HCT116 (cell line): ENCODE results near the gene NUDT16L1. TPM values are rescaled to one million over a fixed set of nuclear protein-coding genes. Genes with fewer than 3 reads are reported as not detected.

ENCODE experiments used
- ATAC-seq: fragments of 200-7000 bp; cut with Tn5 transposase; 2 replicates; pipeline ENCODE4 v1.9.1; 2020; ENCODE audit warnings: mild to moderate bottlenecking, moderate library complexity
- BruUV-seq: library from RNA; stranded (reverse); fragments of 400-500 nt; replicated peaks from 2 replicates; lab custom pipeline; 2021; lab: Mats Ljungman, UMichigan
- CTCF ChIA-PET: fragments of 300-600 bp; sonication (Branson Sonifier 250); formaldehyde crosslinking; loops from one replicate; lab custom pipeline; 2021; ENCODE audit warnings: antibody characterized with exemption; lab: Charles Lee
- POLR2A ChIA-PET: fragments of 300-600, 350-600 bp; sonication (Branson Sonifier 250); formaldehyde crosslinking; loops from one replicate; lab custom pipeline; 2021; ENCODE audit warnings: antibody characterized with exemption; lab: Charles Lee
- RAD21 ChIA-PET, 2 experiments: fragments of 300-600 bp; sonication (Branson Sonifier 250); formaldehyde crosslinking; loops; one replicate each; lab custom pipeline; 2023; ENCODE audit warnings: low total read pairs in 2 of 2; ENCODE audit not compliant: uncharacterized antibody in 2 of 2, unreplicated experiment in 2 of 2, low non-redundant PET in 1 of 2; lab: Charles Lee
- DNase-seq: peaks from one replicate; pipeline ENCODE4 v3.0.0-alpha.2; 2010; ENCODE audit warnings: low read depth, low spot score
- H2AFZ ChIP-seq: fragments of 200-600 bp; shearing (Covaris generic), sonication (generic); 2 replicates; pipeline ENCODE4 v1.6.1; 2017; ENCODE audit warnings: low read depth, mixed run types, mixed read lengths, antibody characterized with exemption, low read length; ENCODE audit not compliant: poor library complexity, severe bottlenecking
- H3K27ac ChIP-seq: 2 replicates; pipeline ENCODE4 v1.5.1; 2012; ENCODE audit warnings: low read depth, low read length
- H3K27me3 ChIP-seq: fragments of 200-600 bp; sonication (generic); 2 replicates; pipeline ENCODE4 v1.6.1; 2016; ENCODE audit warnings: mixed run types, low read length, mixed read lengths; ENCODE audit not compliant: insufficient read depth
- H3K36me3 ChIP-seq, 2 experiments: fragments of 200-500 bp in 1 of 2; fragments of 200-600 bp in 1 of 2; sonication (Bioruptor generic) in 1 of 2; sonication (generic) in 1 of 2; 2 replicates each; pipeline versions ENCODE4 v1.5.1 to v1.6.1; 2014 to 2016; ENCODE audit warnings: low read length in 2 of 2, inconsistent platforms in 1 of 2, mixed read lengths in 1 of 2, mixed run types in 1 of 2; ENCODE audit not compliant: insufficient read depth in 2 of 2, control insufficient read depth in 1 of 2
- H3K4me1 ChIP-seq, 2 experiments: fragments of 200-600 bp in 1 of 2; sonication (generic) in 1 of 2; 2 replicates each; pipeline versions ENCODE4 v1.5.1 to v1.6.1; 2012 to 2017; ENCODE audit warnings: low read length in 2 of 2, inconsistent platforms in 1 of 2, mild to moderate bottlenecking in 1 of 2, mixed read lengths in 1 of 2, mixed run types in 1 of 2, moderate library complexity in 1 of 2; ENCODE audit not compliant: insufficient read depth in 2 of 2, control insufficient read depth in 1 of 2
- H3K4me2 ChIP-seq: fragments of 200-600 bp; sonication (generic); 2 replicates; pipeline ENCODE4 v1.6.1; 2017; ENCODE audit warnings: mixed run types, low read length, mixed read lengths
- H3K4me3 ChIP-seq, 2 experiments: fragments of 200-600 bp in 1 of 2; sonication (generic) in 1 of 2; replicated peaks in 1 of 2; 2 replicates each; pipeline ENCODE4 v1.5.1; 2011 to 2016; ENCODE audit warnings: low read length in 2 of 2, control low read depth in 1 of 2, low read depth in 1 of 2, mild to moderate bottlenecking in 1 of 2, mixed read lengths in 1 of 2, mixed run types in 1 of 2
- H3K79me2 ChIP-seq: fragments of 200-600 bp; sonication (generic); 2 replicates; pipeline ENCODE4 v1.6.1; 2017; ENCODE audit warnings: mild to moderate bottlenecking, mixed run types, low read length, moderate library complexity, mixed read lengths; ENCODE audit not compliant: insufficient read depth
- H3K9ac ChIP-seq: fragments of 200-600 bp; sonication (generic); 2 replicates; pipeline ENCODE4 v1.6.1; 2016; ENCODE audit warnings: low read length, mixed read lengths
- H3K9me2 ChIP-seq: fragments of 200-600 bp; sonication (generic), shearing (Covaris generic); 2 replicates; pipeline ENCODE4 v1.6.1; 2017; ENCODE audit warnings: mixed run types, mild to moderate bottlenecking, moderate library complexity; ENCODE audit not compliant: insufficient read depth
- H3K9me3 ChIP-seq, 2 experiments: fragments of 200-500 bp in 1 of 2; fragments of 200-600 bp in 1 of 2; sonication (Bioruptor generic) in 1 of 2; sonication (generic) in 1 of 2; 2 replicates each; pipeline ENCODE4 v1.6.1; 2014 to 2017; ENCODE audit warnings: low read length in 2 of 2, mixed read lengths in 2 of 2, inconsistent platforms in 1 of 2, low read depth in 1 of 2, mild to moderate bottlenecking in 1 of 2, mixed run types in 1 of 2, moderate library complexity in 1 of 2; ENCODE audit not compliant: control insufficient read depth in 1 of 2, insufficient read depth in 1 of 2
- H4K20me1 ChIP-seq: fragments of 200-600 bp; sonication (generic), shearing (Covaris generic); 2 replicates; pipeline ENCODE4 v1.6.1; 2017; ENCODE audit warnings: mixed run types, mild to moderate bottlenecking, moderate library complexity; ENCODE audit not compliant: insufficient read depth
- JUND ChIP-seq: IDR thresholded peaks from 2 replicates; pipeline ENCODE4 v1.6.1; 2012
- RAD21 ChIP-seq: IDR thresholded peaks from 2 replicates; pipeline ENCODE4 v1.6.1; 2012; ENCODE audit warnings: low read depth, mild to moderate bottlenecking
- SIN3A ChIP-seq: IDR thresholded peaks from 2 replicates; pipeline ENCODE4 v1.6.1; 2012; ENCODE audit warnings: low read depth
- SRF ChIP-seq: IDR thresholded peaks from 2 replicates; pipeline ENCODE4 v1.6.1; 2012; ENCODE audit warnings: low read depth
- TCF7L2 ChIP-seq: IDR thresholded peaks from 2 replicates; pipeline ENCODE4 v1.7.0; 2011; ENCODE audit warnings: borderline replicate concordance, inconsistent platforms; ENCODE audit not compliant: insufficient read depth, insufficient read length; ENCODE audit errors: extremely low read depth
- ZNF274 ChIP-seq: fragments of 200-500 bp; sonication (Bioruptor generic); IDR thresholded peaks from 2 replicates; pipeline ENCODE4 v1.6.1; 2014; ENCODE audit warnings: mild to moderate bottlenecking, low read depth, low read length, inconsistent platforms
- intact Hi-C: fragments of 100-400 bp; cut with micrococcal nuclease; formaldehyde crosslinking; loops from 2 replicates; pipeline ENCODE4 v1.10.0; 2022
- total RNA-seq: library from RNA; stranded (reverse); gene quantifications from one replicate; pipeline ENCODE4 v1.2.1, GENCODE V29; 2021; ENCODE audit not compliant: unreplicated experiment
- TF ChIP-seq, protein P1 (sequence below), 3 experiments: fragments of 200-600 bp in 1 of 3; sonication (generic) in 1 of 3; IDR thresholded peaks in 2 of 3; conservative IDR thresholded peaks in 1 of 3; 2 replicates each; pipeline ENCODE4 v1.5.1; 2012 to 2017; ENCODE audit warnings: low read depth in 2 of 3, low read length in 2 of 3, antibody characterized with exemption in 1 of 3, borderline replicate concordance in 1 of 3, control low read depth in 1 of 3, mild to moderate bottlenecking in 1 of 3, mixed read lengths in 1 of 3, mixed run types in 1 of 3, moderate library complexity in 1 of 3; ENCODE audit not compliant: insufficient read depth in 1 of 3
- TF ChIP-seq, protein P2 (sequence below): IDR thresholded peaks from 2 replicates; pipeline ENCODE4 v1.6.1; 2012; ENCODE audit warnings: low read depth
- TF ChIP-seq, protein P3 (sequence below): IDR thresholded peaks from 2 replicates; pipeline ENCODE4 v1.6.1; 2012

The NUDT16L1 gene
- total RNA-seq, 1 experiment from 2014 or later: 23.4 TPM

DNA sequence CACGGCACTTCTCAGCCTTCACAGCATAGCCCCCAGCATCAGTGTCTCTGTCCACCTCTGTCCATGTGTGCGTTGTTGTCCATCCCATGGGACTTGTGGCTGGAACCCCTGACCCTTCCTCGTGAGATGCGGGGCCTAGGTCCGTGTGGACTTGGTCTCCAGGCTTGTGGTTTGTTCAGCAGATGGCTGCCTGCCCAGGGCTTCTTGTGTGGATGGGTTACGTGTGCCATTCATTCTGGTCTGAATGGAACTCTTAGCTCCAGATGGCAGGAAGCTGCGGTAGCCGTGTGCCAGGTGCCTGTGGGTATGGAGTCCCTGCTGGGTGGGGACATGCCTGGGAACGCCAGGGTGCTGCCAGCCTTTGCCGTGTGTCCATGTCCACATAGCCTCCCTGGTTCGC lies 31.7 kb upstream of the NUDT16L1 start:
- Histone ChIP-seq H3K9me2 (no peaks in the 10 kb centered on the region), H3K4me2 (no peak overlapping the region), H3K9ac (no peak overlapping the region), H4K20me1 (no peaks in the 10 kb centered on the region), H3K9me3 (no peaks in the 10 kb centered on the region), H3K4me3 (no peak overlapping the region), H2AFZ (no peak overlapping the region), H3K27me3 (no peaks in the 10 kb centered on the region), H3K27ac (no peak overlapping the region), H3K36me3 (peaks cover 4 to 7% of the 10 kb centered on the region in 2 experiments; a peak in 2 of 4 replicates), H3K79me2 (no peaks in the 10 kb centered on the region), H3K4me1 (0 out of 4 replicates have a peak, but pooled peaks cover 0 to 10% of the 10 kb centered on the region in 2 experiments)
- intact Hi-C loops: no loop called here
- TF ChIP-seq, protein P1, sequence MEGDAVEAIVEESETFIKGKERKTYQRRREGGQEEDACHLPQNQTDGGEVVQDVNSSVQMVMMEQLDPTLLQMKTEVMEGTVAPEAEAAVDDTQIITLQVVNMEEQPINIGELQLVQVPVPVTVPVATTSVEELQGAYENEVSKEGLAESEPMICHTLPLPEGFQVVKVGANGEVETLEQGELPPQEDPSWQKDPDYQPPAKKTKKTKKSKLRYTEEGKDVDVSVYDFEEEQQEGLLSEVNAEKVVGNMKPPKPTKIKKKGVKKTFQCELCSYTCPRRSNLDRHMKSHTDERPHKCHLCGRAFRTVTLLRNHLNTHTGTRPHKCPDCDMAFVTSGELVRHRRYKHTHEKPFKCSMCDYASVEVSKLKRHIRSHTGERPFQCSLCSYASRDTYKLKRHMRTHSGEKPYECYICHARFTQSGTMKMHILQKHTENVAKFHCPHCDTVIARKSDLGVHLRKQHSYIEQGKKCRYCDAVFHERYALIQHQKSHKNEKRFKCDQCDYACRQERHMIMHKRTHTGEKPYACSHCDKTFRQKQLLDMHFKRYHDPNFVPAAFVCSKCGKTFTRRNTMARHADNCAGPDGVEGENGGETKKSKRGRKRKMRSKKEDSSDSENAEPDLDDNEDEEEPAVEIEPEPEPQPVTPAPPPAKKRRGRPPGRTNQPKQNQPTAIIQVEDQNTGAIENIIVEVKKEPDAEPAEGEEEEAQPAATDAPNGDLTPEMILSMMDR (IDR thresholded peaks at IDR 0.05 in 2 of 3, conservative IDR thresholded peaks at IDR 0.05 in 1 of 3; ENCODE audit: borderline replicate concordance in 1 of 3, insufficient read depth in 1 of 3, low read depth in 2 of 3, low read length in 2 of 3): no peak
- no peak for TF ChIP-seq TCF7L2
- TF ChIP-seq, protein P2, sequence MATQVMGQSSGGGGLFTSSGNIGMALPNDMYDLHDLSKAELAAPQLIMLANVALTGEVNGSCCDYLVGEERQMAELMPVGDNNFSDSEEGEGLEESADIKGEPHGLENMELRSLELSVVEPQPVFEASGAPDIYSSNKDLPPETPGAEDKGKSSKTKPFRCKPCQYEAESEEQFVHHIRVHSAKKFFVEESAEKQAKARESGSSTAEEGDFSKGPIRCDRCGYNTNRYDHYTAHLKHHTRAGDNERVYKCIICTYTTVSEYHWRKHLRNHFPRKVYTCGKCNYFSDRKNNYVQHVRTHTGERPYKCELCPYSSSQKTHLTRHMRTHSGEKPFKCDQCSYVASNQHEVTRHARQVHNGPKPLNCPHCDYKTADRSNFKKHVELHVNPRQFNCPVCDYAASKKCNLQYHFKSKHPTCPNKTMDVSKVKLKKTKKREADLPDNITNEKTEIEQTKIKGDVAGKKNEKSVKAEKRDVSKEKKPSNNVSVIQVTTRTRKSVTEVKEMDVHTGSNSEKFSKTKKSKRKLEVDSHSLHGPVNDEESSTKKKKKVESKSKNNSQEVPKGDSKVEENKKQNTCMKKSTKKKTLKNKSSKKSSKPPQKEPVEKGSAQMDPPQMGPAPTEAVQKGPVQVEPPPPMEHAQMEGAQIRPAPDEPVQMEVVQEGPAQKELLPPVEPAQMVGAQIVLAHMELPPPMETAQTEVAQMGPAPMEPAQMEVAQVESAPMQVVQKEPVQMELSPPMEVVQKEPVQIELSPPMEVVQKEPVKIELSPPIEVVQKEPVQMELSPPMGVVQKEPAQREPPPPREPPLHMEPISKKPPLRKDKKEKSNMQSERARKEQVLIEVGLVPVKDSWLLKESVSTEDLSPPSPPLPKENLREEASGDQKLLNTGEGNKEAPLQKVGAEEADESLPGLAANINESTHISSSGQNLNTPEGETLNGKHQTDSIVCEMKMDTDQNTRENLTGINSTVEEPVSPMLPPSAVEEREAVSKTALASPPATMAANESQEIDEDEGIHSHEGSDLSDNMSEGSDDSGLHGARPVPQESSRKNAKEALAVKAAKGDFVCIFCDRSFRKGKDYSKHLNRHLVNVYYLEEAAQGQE: no peak
- no peak for TF ChIP-seq JUND
- TF ChIP-seq, protein P3, sequence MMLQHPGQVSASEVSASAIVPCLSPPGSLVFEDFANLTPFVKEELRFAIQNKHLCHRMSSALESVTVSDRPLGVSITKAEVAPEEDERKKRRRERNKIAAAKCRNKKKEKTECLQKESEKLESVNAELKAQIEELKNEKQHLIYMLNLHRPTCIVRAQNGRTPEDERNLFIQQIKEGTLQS: no peak
- TF ChIP-seq ZNF274: no peak
- TF ChIP-seq RAD21: no peak
- no peak for TF ChIP-seq SRF
- no peak for TF ChIP-seq SIN3A
- no TSS peak for BruUV-seq
- ATAC-seq: no peak
- RAD21 ChIA-PET: no interaction called here
- CTCF ChIA-PET: no interaction called here
- DNase-seq: no peak
- POLR2A ChIA-PET: no interaction called here
